HG02973 (cell line): ENCODE data around the gene TAAR1.
"Not testable (repeated sequence)": the region's sequence is repeated elsewhere in the genome, so short reads cannot be mapped to it uniquely, and the experiment has no call there.

Experiments used
- ATAC-seq: cut with Tn5 transposase; IDR thresholded peaks from one replicate; pipeline ENCODE4 v1.9.1; 2021; ENCODE audit warnings: moderate library complexity; ENCODE audit not compliant: unreplicated experiment

TAAR1 gene

GRCh38 chr6:132663661-132664060 lies 4.7 kb upstream of the TAAR1 start:
- ATAC-seq = no peak

GRCh38 chr6:132661906-132662305 lies 2.9 kb upstream of the TAAR1 start:
- no peak for ATAC-seq

GRCh38 chr6:132651062-132651461 lies 7.9 kb downstream of the TAAR1 start:
- no peak for ATAC-seq

GRCh38 chr6:132650429-132650828 lies 8.6 kb downstream of the TAAR1 start:
- ATAC-seq = no peak

GRCh38 chr6:132648828-132649227 lies 10.2 kb downstream of the TAAR1 start:
- no peak for ATAC-seq

GRCh38 chr6:132648356-132648755 lies 10.6 kb downstream of the TAAR1 start:
- ATAC-seq = peak; percentile 84

- ATAC-seq = no peak
Measured at GRCh38 chr6:132643547-132643946, 15.4 kb downstream of the TAAR1 start.

- ATAC-seq = not testable (repeated sequence)
Measured at GRCh38 chr6:132637135-132637534, 21.8 kb downstream of the TAAR1 start.

- not testable (repeated sequence) for ATAC-seq
Measured at GRCh38 chr6:132635906-132636305, 23.1 kb downstream of the TAAR1 start.

- not testable (repeated sequence) for ATAC-seq
Measured at GRCh38 chr6:132635288-132635687, 23.7 kb downstream of the TAAR1 start.

- ATAC-seq = no peak
Measured at GRCh38 chr6:132634796-132635195, 24.2 kb downstream of the TAAR1 start.

GRCh38 chr6:132633362-132633761 lies 25.6 kb downstream of the TAAR1 start:
- no peak for ATAC-seq

- no peak for ATAC-seq
Measured at GRCh38 chr6:132624175-132624574, 34.8 kb downstream of the TAAR1 start, which contains the start of gene TAAR2. TSS of gene TAAR2 (minus strand) at chr6:132624275. CDS start at chr6:132624275, 0 bp downstream.

GRCh38 chr6:132623106-132623845 lies 35.7 kb downstream of the TAAR1 start:
- ATAC-seq = no peak

GRCh38 chr6:132616677-132617076 lies 42.3 kb downstream of the TAAR1 start:
- no peak for ATAC-seq

- no peak for ATAC-seq
Measured at GRCh38 chr6:132614554-132614953, 44.4 kb downstream of the TAAR1 start.

GRCh38 chr6:132612449-132613108 lies 46.4 kb downstream of the TAAR1 start:
- ATAC-seq = no peak

GRCh38 chr6:132611616-132612015 lies 47.4 kb downstream of the TAAR1 start:
- ATAC-seq = no peak

GRCh38 chr6:132607544-132608233 lies 51.3 kb downstream of the TAAR1 start:
- ATAC-seq = no peak

GRCh38 chr6:132604635-132605152 lies 54.3 kb downstream of the TAAR1 start:
- ATAC-seq = no peak

- ATAC-seq = not testable (repeated sequence)
Measured at GRCh38 chr6:132600900-132601299, 58.1 kb downstream of the TAAR1 start.
